Epidermal melanocyte (primary cell): ENCODE measurements around the gene PMS1.
"Not testable (repeated sequence)": the region's sequence is repeated elsewhere in the genome, so short reads cannot be mapped to it uniquely, and the experiment has no call there.

Experiments
- DNase-seq: peaks from one replicate; pipeline ENCODE4 v3.0.0; 2011; ENCODE audit warnings: low spot score; ENCODE audit not compliant: insufficient read length

The PMS1 gene

DNA sequence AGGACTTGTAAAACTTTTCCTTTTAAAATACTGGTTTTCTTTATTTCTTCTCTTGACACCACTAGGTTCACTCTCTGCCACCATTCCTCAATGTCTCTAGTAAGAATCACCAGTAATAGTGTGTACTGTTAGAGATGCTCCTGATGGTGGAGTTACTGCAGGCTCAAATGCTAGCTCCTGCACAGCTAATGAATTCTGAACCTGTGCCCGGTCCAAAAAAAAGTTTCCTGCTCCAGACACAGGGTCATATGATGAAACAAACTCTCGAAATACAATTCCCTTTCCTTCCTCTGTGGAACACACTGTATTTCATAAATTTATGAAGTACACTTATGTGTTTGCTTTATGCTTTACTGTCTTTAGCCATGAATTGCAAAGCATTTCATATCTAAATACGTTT is 19.2 kb downstream of the PMS1 start:
- no peak for DNase-seq

DNA sequence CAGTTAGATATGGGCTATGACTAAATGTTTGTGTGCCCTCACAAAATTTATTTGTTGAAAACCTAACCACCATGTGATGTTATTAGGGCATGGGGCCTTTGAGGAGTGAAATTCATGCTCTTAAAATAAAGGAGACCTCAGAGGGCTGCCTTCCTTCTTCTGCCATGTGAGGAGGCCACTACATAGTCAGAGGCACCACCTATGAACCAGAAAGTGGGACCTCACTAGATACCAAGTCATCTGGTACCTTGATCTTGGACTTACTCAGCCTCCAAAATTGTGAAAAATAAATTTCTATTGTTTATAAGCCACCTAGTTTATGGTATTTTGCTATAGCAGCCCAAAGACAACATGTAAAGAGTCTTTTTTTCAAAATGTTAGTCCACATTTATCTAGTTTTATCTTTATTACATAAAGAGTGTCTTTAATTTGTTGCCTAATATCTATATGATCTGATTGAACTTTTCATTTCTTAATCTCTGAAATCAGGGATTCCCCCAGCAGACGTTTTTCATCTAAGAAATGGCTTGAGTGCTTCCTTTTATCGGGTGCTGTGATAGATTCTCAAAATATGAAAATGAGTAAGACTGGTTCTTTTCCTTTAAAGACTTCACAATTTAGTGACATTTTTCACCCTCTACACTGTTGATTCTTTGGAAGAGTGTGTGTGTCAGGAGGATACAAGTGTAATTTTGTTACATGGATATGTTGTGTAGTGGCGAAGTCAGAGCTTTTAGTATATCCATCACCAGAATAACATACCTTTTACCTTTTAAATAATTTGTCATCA is 34.2 kb downstream of the PMS1 start:
- DNase-seq = no peak

DNA sequence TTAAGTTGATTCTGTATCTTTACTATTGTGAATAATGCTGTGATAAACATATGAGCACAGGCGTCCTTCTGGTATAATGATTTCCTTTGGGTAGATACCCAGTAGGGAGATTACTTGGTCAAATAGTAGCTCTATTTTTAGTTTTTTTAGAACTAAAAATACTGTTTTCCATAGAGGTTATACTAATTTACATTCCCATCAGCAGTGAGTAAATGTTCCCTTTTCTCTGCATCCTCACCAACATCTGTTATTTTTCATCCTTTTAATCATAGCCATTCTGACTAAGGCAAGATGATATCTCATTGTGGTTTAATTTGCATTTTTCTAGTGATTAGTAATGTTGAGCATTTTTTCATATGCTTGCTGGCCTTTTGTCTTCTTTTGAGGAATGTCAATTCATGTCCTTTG is 35.1 kb downstream of the PMS1 start:
- DNase-seq = no peak

DNA sequence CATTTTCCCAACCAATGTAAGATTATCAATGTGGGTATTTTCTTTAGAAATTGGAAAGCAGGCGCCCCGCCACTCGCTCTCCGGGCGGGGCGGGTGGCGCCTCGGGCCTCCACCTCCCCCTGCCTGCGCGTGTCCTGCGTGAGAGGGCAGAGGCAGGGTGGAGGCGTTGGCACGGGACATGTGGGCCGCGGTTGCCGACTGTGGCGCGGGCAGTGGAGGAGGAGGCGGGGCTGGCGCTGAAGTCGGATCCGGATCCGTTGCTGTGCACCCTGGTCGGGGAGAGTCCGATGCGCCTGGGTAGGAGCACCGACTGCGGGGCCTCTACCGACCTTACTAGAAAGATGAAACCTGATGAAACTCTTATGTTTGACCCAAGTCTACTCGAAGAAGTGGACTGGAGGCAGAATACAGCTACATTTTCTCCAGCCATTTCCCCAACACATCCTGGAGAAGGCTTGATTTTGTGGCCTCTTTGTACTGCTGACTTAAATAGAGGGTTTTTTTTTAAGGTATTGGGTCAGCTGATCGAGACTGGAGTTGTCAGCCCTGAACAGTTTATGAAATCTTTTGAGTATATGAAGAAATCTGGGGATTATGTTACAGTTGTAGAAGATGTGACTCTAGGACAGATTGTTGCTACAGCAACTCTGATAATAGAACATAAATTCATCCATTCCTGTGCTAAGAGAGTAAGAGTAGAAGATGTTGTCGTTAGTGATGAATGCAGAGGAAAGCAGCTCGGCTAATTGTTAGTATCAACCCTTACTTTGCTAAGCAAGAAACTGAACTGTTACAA is 37.9 kb downstream of the PMS1 start:
- DNase-seq = no peak

DNA sequence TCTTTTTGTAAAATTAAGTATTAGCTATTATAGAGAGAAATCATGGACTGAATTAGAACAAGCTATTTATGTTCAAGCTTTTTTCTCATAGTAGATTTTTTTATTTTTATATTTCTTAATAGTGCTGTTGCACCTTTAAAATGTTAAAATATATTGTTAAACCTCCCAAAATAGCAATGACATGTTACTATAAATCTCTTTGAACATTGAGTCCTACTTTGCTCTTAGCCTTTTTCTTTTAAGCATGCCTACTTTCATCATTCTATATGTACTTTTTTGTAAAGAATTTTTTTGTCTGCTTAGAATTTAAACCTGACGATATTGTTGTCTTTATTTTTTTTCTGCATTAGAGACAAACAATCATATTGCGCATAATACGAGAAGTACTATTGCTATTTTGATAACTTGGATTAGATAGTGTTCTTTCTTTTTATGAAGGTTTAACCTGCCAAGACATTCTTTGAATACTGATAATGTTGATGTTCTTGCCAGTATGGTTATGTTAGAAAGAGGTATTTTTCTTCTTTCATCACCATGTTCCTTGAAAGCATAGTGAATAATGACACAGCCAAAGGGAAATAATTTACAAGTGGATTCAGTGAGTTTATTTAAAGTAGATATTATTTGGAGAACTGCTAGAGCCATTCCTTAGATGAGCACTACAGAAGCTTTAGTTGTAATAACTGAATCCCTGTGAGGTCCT is 40.6 kb downstream of the PMS1 start:
- no peak for DNase-seq

DNA sequence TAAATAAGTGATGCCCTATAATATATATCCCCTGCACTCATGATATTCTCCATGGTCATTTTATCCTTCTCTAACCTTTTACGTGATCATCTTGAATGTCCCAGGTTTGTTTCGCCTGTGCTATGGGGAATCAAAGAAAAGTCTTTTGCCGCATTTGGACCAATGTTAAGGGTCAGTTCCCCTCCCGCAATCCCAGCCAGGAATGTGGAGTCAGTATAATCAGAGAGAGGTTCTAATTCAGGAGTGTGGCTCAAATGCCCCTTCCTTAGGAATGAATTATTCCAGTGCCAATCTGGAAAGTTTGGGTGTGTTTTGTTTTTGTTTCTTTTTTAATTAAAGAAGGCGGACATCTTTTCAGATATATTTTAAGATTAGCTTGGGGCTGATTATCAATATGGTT is 41.8 kb downstream of the PMS1 start:
- no peak for DNase-seq

DNA sequence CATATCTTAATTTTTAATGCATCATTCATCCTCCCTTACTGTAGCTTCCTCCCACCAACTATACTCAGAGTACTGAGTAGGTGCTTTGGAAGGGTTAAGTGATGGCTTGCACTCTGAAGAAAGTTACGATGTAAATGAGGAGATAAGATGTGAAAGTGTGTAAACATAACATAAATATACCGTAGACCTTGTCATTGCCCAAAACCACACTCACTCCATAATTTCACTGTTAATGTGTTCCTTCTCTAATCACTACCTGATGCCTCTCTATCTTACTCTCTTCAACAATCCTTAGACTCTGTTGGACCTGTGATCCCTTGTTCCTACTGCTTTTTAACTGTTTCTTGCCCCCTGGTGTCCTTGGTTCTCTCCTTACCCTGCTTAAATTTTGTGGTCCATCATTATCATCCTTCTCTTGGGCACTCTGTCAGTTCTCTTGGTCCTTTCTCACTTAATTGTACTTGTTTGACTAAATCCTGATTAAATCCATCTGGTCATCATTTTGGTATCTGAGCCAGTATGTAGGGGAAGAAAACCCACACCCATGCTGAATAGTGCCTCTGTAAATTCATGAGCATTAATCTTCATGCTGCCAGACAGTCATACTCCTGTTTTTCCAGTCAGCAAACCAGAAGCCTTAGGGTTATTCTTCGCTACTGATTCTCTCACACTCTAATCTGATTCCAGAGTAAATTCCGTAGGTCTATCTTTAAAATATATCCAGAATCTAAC is 45.0 kb downstream of the PMS1 start:
- no peak for DNase-seq

DNA sequence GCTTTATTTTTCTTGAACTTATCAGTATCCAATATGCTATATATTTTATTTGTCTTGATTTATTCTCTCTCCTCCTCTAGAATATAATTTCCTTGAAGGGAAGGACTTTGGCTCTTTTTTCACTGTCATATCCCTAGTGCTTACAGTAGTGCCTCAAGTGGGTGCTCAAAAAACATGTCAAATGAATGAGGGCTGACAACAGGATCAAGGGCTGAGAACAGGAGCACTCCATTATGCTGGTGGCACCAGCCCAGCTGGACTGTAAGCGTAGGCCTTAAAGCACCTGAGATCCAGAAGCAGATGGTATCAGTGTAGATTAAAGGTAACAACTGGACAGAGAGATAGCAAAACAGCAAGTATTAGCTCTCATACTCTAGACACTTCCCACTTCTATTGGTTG is 46.3 kb downstream of the PMS1 start:
- DNase-seq = no peak

DNA sequence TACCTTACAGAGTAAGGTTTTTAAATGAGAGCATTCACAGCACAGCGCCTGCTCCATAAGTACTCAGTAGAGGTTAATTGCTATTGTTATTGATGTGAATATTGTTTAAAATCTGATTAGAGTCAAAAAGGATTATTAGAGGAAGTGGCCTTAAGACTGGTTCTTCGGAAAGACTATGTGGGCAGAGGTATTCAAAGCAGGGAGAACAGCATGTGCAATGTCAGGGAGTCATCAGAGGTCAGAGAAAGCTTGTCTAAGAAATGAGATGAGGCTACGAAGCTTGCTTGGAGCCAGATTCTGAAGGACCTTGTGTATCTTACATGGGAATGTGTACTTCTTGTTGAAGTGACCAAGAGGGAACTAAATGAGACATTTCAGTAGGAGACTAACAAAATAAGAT is 49.8 kb downstream of the PMS1 start:
- no peak for DNase-seq

DNA sequence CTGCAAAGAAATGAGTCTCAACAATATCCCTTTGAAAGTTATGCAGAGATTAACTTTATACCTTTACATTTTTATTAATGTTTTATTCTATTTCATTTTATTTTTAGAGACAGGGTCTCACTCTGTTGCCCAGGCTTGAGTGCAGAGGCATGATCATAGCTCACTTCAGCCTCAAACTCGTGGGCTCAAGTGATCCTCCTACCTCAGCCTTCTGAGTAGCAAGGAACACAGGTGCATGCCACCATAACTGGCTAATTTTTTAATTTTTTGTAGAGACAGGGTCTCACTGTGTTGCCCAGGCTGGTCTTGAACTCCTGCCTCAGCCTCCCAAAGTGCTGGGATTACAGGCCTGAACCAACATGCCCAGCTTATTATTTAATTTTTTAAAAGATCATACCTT is 50.4 kb downstream of the PMS1 start:
- DNase-seq = not testable (repeated sequence)

DNA sequence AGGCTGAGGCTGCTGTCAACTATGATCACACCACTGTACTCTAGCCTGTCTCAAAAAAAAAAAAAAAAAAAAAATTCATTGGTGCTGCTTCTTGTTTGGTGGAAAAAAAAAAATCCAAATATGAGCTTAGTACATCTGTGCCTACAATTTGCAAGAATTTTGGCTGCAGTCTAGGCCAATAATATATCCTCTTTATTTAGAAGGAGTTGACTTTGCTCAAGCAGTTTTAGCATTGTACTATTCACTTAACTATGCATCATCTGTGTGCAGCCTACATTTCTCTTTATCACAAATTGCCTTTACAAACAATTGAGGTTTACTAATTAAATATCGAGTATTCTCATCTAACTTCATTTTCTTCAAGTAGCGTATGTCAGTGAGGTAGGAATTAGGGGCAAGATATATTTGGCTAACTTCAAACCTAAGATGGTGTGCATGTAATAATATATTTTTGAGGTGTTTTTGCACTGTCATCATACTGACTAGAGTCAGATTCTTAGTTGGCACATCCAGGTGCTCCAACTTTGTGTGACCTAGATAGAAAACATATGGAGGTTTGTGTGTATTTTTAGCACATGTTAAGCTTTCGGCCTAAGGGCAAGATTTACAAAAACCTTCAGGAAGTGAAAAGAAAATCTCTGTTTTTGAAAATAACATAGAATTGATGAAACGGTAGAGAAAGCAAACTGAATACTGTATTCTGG is 51.8 kb downstream of the PMS1 start:
- no peak for DNase-seq

DNA sequence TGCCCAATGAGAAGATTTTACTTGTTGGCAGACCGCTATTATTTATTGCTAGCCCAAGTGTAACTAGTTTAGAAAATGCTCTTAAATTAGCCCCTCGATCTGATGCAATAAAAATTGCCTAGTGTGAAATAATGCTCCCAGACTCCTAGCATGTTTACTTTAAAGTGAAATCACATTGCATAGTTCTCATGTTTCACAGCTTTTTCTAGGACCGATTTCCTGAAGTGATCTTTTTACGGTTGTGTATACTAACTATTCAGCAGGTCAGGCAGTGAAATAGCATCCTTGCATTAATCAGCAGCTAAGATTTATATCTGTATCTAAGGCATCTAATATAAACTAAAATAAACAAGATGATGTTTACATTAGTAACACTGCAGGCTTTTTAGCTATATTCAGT is 52.4 kb downstream of the PMS1 start:
- no peak for DNase-seq

DNA sequence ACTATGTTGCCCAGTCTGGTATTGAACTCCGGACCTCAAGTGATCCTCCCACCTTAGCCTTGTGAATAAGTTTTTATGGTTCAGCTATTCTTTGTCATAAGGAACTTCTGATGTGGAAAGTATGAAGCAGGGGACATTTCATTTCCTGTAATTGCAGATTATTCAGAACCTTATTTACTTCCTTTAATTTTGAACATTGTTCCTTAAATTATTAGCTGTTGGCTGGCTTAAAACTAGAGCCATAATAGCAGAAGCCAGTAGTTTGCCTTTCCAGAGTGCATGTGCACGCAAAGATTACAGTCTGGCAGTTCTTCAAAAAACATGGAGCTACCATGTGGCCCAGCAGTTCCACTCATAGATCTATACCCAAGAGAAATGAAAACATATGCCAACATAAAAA is 53.1 kb downstream of the PMS1 start:
- DNase-seq = no peak

DNA sequence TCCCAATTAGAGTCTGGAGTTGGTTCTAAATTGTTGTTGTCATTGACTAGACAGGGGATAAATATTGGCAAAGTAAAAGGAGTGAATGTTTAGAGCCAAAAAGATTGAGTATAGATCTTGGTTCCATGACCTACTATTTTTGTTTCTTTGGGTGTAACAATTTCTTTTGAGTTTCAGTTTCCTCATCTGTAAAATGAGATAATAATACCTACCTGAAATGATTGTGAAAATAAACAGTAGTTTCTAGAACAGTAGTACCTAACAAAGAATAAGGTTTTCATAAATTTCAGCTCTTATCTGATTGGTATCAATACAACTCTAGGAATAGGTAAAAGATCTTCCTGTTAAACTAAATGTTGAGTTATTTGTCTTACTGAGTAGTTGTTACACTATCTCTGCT is 56.8 kb downstream of the PMS1 start:
- no peak for DNase-seq

DNA sequence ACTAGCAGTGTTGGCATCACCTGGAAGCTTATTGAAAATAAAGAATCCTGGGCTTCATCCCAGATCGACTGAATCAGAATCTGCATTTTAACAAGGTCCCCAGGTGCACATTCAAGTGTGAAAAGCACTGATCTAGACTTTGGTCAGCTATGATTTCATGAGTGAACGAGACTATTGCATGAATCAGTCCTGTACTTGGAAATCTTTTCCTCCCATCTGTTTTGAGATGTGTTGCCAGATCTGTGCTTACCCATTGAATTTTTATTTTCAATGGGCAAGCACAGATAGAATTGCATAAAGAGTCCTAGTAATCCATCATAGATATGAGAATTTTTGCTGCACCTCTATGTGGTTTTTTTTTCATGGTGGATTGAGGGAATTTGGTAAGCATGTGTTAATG is 64.0 kb downstream of the PMS1 start:
- DNase-seq = no peak

DNA sequence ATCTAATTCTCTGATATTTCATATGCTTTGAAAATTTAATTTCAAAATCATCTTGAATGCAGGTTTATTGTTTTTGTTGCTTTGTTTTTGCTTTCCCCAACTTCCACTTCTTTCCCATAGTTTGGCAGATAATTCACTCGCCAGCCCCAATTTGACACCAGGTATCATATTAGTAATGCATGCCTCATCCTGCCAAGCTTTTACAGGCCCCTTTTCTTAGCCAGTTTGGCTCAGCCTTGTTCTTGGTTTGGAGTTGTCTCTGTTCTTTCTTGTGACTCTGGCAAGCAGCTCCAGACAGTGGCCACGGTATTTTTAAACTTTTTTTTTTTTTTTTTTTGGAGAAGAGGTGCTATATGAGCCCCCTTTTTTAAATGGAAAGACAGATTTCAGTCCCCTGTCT is 65.3 kb downstream of the PMS1 start:
- DNase-seq = no peak

DNA sequence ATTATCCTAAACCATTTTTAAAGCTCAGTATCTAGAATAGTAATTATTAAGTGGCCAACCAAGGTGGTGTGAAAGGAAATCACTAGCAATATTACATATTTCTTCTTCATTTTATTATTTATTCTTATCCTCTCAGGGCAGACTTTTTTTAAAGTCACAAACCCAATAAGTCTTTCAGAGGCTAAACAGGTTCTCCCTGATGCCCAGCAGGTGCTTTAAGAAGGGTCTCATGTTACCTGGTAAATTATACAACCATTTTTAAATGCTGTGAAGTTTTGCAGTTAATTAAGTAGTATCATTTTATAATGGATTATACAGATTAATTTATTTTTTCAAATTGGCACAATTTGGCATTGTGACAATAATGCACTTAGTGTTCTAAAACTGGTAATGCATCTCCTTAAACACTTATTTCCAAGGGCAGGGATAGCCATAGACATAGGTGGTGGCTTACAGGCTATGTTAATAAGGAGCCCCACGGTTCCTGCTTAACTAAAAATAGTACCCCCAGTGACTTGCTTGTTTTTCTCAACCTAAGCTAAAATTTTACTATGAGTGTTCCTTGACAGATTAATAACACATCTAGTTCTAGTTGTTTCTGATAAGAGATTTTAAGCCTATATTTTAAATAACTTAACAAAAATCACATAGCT is 67.0 kb downstream of the PMS1 start:
- no peak for DNase-seq

DNA sequence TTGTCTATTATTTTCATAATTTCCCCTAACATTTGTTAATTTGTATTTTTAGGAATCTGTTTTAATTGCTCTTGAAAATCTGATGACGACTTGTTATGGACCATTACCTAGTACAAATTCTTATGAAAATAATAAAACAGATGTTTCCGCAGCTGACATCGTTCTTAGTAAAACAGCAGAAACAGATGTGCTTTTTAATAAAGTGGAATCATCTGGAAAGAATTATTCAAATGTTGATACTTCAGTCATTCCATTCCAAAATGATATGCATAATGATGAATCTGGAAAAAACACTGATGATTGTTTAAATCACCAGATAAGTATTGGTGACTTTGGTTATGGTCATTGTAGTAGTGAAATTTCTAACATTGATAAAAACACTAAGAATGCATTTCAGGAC is 69.9 kb downstream of the PMS1 start:
- DNase-seq = no peak

DNA sequence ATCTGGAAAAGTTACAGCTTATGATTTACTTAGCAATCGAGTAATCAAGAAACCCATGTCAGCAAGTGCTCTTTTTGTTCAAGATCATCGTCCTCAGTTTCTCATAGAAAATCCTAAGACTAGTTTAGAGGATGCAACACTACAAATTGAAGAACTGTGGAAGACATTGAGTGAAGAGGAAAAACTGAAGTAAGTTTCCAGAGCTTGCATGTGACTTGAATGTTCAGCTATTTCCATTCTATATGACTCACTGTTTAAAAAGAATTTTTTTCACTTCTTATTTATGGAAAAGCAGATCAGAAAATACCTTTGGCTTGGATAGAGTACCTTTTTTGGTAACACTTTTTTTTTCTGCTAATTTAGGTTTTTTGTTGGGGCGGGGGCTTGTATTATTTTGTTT is 70.7 kb downstream of the PMS1 start:
- no peak for DNase-seq

DNA sequence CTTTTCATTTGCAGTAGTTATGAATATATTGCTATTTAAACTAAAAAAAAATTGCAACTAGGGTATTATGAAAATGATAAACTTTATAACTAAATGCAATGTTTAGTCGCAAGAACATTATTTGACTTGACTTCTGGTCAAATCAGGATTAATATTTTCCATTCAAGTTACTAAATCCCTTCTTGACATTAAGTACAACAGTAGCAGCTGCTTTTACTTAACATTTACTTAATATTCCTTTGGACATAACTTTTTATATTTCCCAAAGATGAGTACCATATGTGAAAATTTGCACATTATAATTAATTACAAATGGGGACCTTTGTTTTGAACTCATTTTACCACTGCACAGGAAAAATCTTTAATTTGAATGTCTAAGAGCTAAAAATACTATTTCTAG is 74.0 kb downstream of the PMS1 start:
- no peak for DNase-seq

DNA sequence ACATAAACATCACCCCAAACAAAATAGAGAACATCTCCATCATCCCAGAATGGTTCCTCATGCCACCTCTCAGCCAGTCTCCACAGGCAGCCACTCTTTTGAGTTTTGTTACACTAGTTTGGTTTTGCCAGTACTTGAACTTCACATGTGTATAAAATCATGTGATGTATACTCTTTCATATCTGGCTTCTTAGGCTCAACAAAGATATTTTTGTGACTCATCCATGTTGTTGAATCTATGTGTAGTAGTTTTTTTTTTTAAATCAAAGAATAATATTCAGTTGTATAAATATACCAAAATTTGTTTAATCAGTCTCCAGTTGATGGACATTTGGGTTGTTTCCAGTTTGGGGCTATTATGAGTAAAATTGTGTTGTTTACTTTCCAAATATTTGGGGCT is 75.9 kb downstream of the PMS1 start:
- DNase-seq = no peak
